Astrocyte of the hippocampus (primary cell): ENCODE results near the gene CMC2.

Experiments
- DNase-seq: peaks from one replicate; pipeline ENCODE4 v3.0.0; 2011; ENCODE audit warnings: low read depth, low spot score

CMC2 gene

GRCh38 chr16:80932708-80933095, 74.0 kb downstream of the CMC2 start:
- DNase-seq: peak; percentile 79

GRCh38 chr16:80931801-80932707, 74.6 kb downstream of the CMC2 start:
- DNase-seq: peak; percentile 82

GRCh38 chr16:80924372-80924978, 82.2 kb downstream of the CMC2 start:
- DNase-seq: peak; percentile 66

- DNase-seq: no peak
Measured at GRCh38 chr16:80923356-80923755, 83.3 kb downstream of the CMC2 start.
